Stimulated activated CD8-positive, alpha-beta memory T cell treated with anti-CD3 and anti-CD28 coated beads, Interleukin-7, amount 100 ng/mL, for 1 hour (primary cell): ENCODE measurements around the gene LY6G6D.

Experiments used
- DNase-seq, 2 donors: peaks; one replicate each; pipeline ENCODE4 v3.0.0-alpha.2; 2020; ENCODE audit warnings: low read depth in 2 of 2

Gene LY6G6D

GRCh38 chr6:31719001-31719400 is 3.9 kb downstream of the LY6G6D start:
- DNase-seq: no peak

GRCh38 chr6:31720196-31720770 is 5.1 kb downstream of the LY6G6D start:
- DNase-seq: no peak

GRCh38 chr6:31721351-31722020 is 6.3 kb downstream of the LY6G6D start, which contains the start of gene LY6G6C:
LY6G6C (minus strand) TSS chr6:31721746; CDS start chr6:31721679, 67 bp downstream.
- no peak for DNase-seq

GRCh38 chr6:31722173-31722572 is 7.0 kb downstream of the LY6G6D start:
- no peak for DNase-seq

- no peak for DNase-seq
Observed at GRCh38 chr6:31723245-31723979, 8.3 kb downstream of the LY6G6D start, which contains the start of gene MPIG6B. MPIG6B (plus strand) TSS chr6:31723373; CDS start chr6:31723384, 11 bp downstream.

GRCh38 chr6:31723980-31724691 is 9.0 kb downstream of the LY6G6D start:
- no peak for DNase-seq

- no peak for DNase-seq
Observed at GRCh38 chr6:31725502-31726350, 10.6 kb downstream of the LY6G6D start.

- no peak for DNase-seq
Observed at GRCh38 chr6:31727034-31727716, 12.0 kb downstream of the LY6G6D start.

- no peak for DNase-seq
Observed at GRCh38 chr6:31727717-31728671, 12.8 kb downstream of the LY6G6D start.

- no peak for DNase-seq
Observed at GRCh38 chr6:31728767-31729514, 13.8 kb downstream of the LY6G6D start, which contains the start of gene DDAH2. DDAH2 (minus strand) TSS chr6:31729299; CDS start chr6:31729161, 138 bp downstream.

GRCh38 chr6:31729515-31729978 is 14.4 kb downstream of the LY6G6D start:
- peak; percentile 52 to 70 for DNase-seq

- peak; percentile 42 to 44 for DNase-seq
Observed at GRCh38 chr6:31729979-31730630, 15.0 kb downstream of the LY6G6D start.

GRCh38 chr6:31730631-31731086 is 15.5 kb downstream of the LY6G6D start:
- DNase-seq: no peak

- no peak for DNase-seq
Observed at GRCh38 chr6:31732029-31732428, 16.9 kb downstream of the LY6G6D start.

- no peak for DNase-seq
Observed at GRCh38 chr6:31733734-31734133, 18.6 kb downstream of the LY6G6D start.

GRCh38 chr6:31734247-31734820 is 19.2 kb downstream of the LY6G6D start:
- DNase-seq: no peak

- peak in 1 of 2 donors; percentile 37 for DNase-seq
Observed at GRCh38 chr6:31734821-31735406, 19.8 kb downstream of the LY6G6D start.
